ENCODE measurements around the gene SLC6A19. TPM values are rescaled to one million over a fixed set of nuclear protein-coding genes. Genes with fewer than 3 reads are reported as not detected.
"Not testable (repeated sequence)": the region's sequence is repeated elsewhere in the genome, so short reads cannot be mapped to it uniquely, and the experiment has no call there.

The SLC6A19 gene
- total RNA-seq, 2 donors from 2014 or later: 0.09 to 0.15 TPM

DNA sequence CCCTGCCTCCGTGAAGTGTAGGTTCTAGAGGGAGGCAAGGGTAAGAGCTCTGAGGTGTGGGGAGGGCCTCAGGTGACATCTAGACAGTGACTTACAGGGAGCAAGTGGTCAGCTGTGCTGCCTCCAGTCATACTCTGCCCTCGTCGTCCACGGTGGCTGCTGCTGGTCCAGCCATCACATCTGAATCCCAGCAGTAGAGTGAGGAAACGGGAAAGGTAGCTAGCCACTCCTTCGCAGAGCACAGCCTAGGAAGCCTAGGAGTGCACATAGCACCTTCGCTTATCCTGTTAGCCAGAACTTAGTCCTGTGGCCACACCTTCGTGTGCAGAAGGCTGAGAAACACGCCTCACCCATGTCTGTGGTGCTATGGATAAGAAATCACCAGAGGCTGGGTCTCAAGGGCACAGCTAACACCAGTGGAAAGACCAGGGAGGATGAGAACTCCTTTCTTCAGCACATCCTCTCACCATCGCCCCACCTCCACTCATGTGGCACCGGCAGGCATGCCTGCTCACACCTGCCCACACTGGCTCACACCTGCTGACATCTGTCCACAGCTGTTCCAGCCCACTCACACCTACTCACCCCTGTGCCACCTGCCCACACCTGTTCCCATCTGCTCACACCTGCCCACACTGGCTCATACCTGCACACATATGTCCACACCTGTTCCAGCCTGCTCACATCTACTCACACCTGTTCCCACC lies 44.5 kb upstream of the SLC6A19 start:
- Histone ChIP-seq H3K27ac (ENCODE audit: low read depth, low read length) (no peak overlapping the region), H3K27me3 (ENCODE audit: control insufficient read depth, insufficient read depth, low read length, poor library complexity, severe bottlenecking) (peaks cover 33% of the 10 kb centered on the region), H3K4me1 (ENCODE audit: control insufficient read depth, insufficient read depth, low read length) (peaks cover 10% of the 10 kb centered on the region), H3K36me3 (ENCODE audit: control insufficient read depth, insufficient read depth, low read length) (no peaks in the 10 kb centered on the region), H3K9ac (ENCODE audit: extremely low read depth, low read length, poor library complexity, severe bottlenecking) (no peak overlapping the region), H3K4me3 (ENCODE audit: low read length) (no peak overlapping the region), H3K9me3 (ENCODE audit: control insufficient read depth, low read length) (no peaks in the 10 kb centered on the region)
- WGBS, 2 experiments (ENCODE audit: insufficient coverage in 1 of 2, insufficient read length in 1 of 2): 92 to 94% methylated on average over 6 to 11 of the region's 11 CpGs
- H3K4me1 Mint-ChIP-seq: peaks cover 40% of the 10 kb centered on the region
- TF ChIP-seq, protein P1, sequence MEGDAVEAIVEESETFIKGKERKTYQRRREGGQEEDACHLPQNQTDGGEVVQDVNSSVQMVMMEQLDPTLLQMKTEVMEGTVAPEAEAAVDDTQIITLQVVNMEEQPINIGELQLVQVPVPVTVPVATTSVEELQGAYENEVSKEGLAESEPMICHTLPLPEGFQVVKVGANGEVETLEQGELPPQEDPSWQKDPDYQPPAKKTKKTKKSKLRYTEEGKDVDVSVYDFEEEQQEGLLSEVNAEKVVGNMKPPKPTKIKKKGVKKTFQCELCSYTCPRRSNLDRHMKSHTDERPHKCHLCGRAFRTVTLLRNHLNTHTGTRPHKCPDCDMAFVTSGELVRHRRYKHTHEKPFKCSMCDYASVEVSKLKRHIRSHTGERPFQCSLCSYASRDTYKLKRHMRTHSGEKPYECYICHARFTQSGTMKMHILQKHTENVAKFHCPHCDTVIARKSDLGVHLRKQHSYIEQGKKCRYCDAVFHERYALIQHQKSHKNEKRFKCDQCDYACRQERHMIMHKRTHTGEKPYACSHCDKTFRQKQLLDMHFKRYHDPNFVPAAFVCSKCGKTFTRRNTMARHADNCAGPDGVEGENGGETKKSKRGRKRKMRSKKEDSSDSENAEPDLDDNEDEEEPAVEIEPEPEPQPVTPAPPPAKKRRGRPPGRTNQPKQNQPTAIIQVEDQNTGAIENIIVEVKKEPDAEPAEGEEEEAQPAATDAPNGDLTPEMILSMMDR (conservative IDR thresholded peaks at IDR 0.05): no peak
- no peaks in the 10 kb centered on the region for H3K36me3 Mint-ChIP-seq (ENCODE audit: low read depth)
- H3K9me3 Mint-ChIP-seq: no peaks in the 10 kb centered on the region
- H3K4me3 Mint-ChIP-seq: peak overlapping the region; percentile 19
- DNase-seq: no peak
- H3K27ac Mint-ChIP-seq: no peak overlapping the region
- peaks cover 40% of the 10 kb centered on the region for H3K27me3 Mint-ChIP-seq (ENCODE audit: insufficient read depth)

DNA sequence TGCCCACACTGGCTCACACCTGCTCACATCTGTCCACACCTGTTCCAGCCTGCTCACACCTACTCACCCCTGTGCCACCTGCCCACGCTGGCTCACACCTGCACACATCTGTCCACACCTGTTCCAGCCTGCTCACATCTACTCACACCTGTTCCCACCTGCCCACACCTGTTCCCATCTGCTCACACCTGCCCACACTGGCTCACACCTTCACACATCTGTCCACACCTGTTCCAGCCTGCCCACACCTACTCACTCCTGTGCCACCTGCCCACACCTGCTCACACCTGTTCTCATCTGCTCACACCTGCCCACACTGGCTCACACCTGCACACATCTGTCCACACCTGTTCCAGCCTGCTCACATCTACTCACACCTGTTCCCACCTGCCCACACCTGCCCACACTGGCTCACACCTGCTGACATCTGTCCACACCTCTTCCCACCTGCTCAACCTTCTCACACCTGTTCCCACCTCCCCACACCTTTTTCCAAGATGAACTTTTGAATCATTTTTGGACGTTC lies 43.9 kb upstream of the SLC6A19 start:
- WGBS, 2 experiments (ENCODE audit: insufficient coverage in 1 of 2, insufficient read length in 1 of 2): 93% methylated on average over 2 of the region's 2 CpGs; no CpG with 5 or more reads in 1 of the 2 experiments
- peaks cover 33% of the 10 kb centered on the region for H3K27me3 ChIP-seq (ENCODE audit: control insufficient read depth, insufficient read depth, low read length, poor library complexity, severe bottlenecking)
- H3K9me3 Mint-ChIP-seq; H3K36me3 ChIP-seq (ENCODE audit: control insufficient read depth, insufficient read depth, low read length); H3K9me3 ChIP-seq (ENCODE audit: control insufficient read depth, low read length); H3K27ac ChIP-seq (ENCODE audit: low read depth, low read length); H3K27ac Mint-ChIP-seq; DNase-seq; H3K4me3 ChIP-seq (ENCODE audit: low read length); H3K9ac ChIP-seq (ENCODE audit: extremely low read depth, low read length, poor library complexity, severe bottlenecking); H3K36me3 Mint-ChIP-seq (ENCODE audit: low read depth): not testable (repeated sequence)
- peaks cover 40% of the 10 kb centered on the region for H3K27me3 Mint-ChIP-seq (ENCODE audit: insufficient read depth)
- H3K4me1 Mint-ChIP-seq: peaks cover 34% of the 10 kb centered on the region
- H3K4me1 ChIP-seq (ENCODE audit: control insufficient read depth, insufficient read depth, low read length): peaks cover 10% of the 10 kb centered on the region
- H3K4me3 Mint-ChIP-seq: peak overlapping the region; percentile 7

DNA sequence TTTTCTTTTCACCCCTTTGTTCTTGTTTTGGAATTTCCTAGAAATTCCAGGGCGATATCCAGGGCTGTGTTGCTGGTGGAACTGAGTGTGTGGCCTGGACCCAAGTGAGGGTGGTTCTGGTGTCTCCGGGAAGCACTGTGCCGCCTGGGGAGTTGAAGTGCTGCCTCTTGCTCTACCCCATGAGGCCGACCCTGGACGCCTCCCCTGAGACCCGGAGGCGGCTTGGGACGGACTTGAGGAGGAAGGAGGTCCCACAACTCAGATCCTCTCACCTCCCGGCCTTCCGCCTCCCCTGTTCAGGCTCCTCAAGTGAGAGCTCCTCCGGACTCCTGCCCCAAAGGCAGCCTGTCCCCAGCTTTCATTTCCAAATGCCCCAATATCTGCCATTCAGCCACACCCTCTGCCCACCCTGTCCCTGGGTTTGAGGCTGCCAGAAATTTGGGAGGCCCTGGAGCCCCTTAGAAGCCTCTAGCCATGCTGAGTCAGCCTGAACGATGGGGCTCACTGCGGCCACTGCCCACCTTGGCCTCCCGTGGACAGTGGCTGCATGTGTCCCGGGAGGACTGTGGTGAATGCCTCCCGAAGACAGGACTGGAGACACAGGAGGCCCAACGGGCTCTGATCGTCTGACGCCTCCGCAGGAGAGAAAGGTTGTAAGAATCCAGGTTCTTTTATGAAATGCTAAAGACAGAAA lies 42.6 kb upstream of the SLC6A19 start:
- Mint-ChIP-seq H3K4me1 (peaks cover 32% of the 10 kb centered on the region), H3K4me3 (peak overlapping the region; percentile 10), H3K36me3 (ENCODE audit: low read depth) (no peaks in the 10 kb centered on the region), H3K27me3 (ENCODE audit: insufficient read depth) (peaks cover 37% of the 10 kb centered on the region), H3K9me3 (no peaks in the 10 kb centered on the region), H3K27ac (peak overlapping the region; percentile 88)
- H3K27me3 ChIP-seq (ENCODE audit: control insufficient read depth, insufficient read depth, low read length, poor library complexity, severe bottlenecking): peaks cover 31% of the 10 kb centered on the region
- TF ChIP-seq, protein P1 (conservative IDR thresholded peaks at IDR 0.05): no peak
- no peak for DNase-seq
- no peaks in the 10 kb centered on the region for H3K9me3 ChIP-seq (ENCODE audit: control insufficient read depth, low read length)
- H3K27ac ChIP-seq (ENCODE audit: low read depth, low read length): no peak overlapping the region
- peaks cover 6% of the 10 kb centered on the region for H3K4me1 ChIP-seq (ENCODE audit: control insufficient read depth, insufficient read depth, low read length)
- WGBS, 2 experiments (ENCODE audit: insufficient coverage in 1 of 2, insufficient read length in 1 of 2): 84% methylated on average over 13 to 20 of the region's 20 CpGs
- no peak overlapping the region for H3K9ac ChIP-seq (ENCODE audit: extremely low read depth, low read length, poor library complexity, severe bottlenecking)
- H3K4me3 ChIP-seq (ENCODE audit: low read length): no peak overlapping the region
- no peaks in the 10 kb centered on the region for H3K36me3 ChIP-seq (ENCODE audit: control insufficient read depth, insufficient read depth, low read length)

Data from endodermal cell (in vitro differentiated cells).